ACC112 (cell line): ENCODE results near the gene GRHL1.

ENCODE experiments used
- H2AFZ ChIP-seq: fragments of 200-600 bp; sonication (generic); one replicate; pipeline ENCODE4 v1.6.0; 2017; ENCODE audit warnings: antibody characterized with exemption, low read length; ENCODE audit not compliant: unreplicated experiment
- H3K27ac ChIP-seq: fragments of 200-600 bp; sonication (generic); 2 replicates; pipeline ENCODE4 v1.5.1; 2014; ENCODE audit warnings: low read depth, mild to moderate bottlenecking, antibody characterized with exemption, low read length, moderate library complexity
- H3K27me3 ChIP-seq: fragments of 200-600 bp; sonication (generic); 2 replicates; pipeline ENCODE4 v1.6.1; 2014; ENCODE audit warnings: mild to moderate bottlenecking, antibody characterized with exemption, low read length, moderate library complexity, mixed read lengths; ENCODE audit not compliant: insufficient read depth
- H3K36me3 ChIP-seq: fragments of 200-600 bp; sonication (generic); 2 replicates; pipeline ENCODE4 v1.6.1; 2016; ENCODE audit warnings: mild to moderate bottlenecking, antibody characterized with exemption, low read length, moderate library complexity, mixed read lengths; ENCODE audit not compliant: insufficient read depth
- H3K4me1 ChIP-seq: fragments of 200-600 bp; sonication (generic); one replicate; pipeline ENCODE4 v1.6.1; 2016; ENCODE audit warnings: low read length, mixed read lengths; ENCODE audit not compliant: insufficient read depth, unreplicated experiment, control insufficient read depth
- H3K4me3 ChIP-seq: fragments of 200-600 bp; sonication (generic); 2 replicates; pipeline ENCODE4 v1.5.1; 2014; ENCODE audit warnings: mild to moderate bottlenecking, low read depth, low read length
- H3K79me2 ChIP-seq: fragments of 200-600 bp; sonication (generic); one replicate; pipeline ENCODE4 v1.6.0; 2016; ENCODE audit warnings: low read length; ENCODE audit not compliant: control insufficient read depth, unreplicated experiment, insufficient read depth

Gene GRHL1

DNA sequence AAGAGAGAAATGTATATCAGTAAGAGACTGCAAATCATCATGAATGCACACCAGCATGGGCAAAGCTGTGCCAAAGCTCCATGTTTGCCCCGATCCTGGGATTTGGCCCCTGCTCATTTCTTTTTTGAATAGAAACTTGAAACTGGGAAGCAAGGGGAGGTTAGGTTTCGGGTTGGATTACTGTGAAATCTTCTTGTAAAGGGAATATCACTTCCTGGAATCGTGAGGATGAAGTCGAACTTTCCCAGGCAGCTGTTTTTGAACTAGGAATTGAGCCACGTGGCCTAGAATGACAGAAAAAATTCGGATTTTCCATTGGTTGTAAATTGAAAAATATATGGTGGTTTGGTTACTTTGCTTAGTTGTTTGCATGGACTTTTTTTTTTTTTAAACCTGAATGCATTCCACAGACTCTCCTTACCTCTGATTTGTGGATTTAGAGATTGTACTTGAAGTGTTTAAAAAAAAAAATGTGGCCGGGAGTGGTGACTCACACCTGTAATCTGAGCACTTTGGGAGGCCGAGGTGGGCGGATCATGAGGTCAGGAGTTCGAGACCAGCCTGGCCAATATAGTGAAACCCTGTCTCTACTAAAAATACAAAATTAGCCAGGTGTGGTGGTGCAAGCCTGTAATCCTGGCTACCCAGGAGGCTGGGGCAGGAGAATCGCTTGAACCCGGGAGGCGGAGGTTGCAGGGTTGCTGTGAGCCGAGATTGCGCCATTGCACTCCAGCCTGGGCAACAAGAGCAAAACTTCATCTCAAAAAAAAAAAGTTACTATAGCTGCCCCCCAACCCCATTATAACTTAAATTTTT lies 32.1 kb downstream of the GRHL1 start:
- Histone ChIP-seq H3K4me3 (no peak overlapping the region), H3K27me3 (no peaks in the 10 kb centered on the region), H2AFZ (peak overlapping the region; percentile 32), H3K27ac (no peak overlapping the region), H3K79me2 (no peaks in the 10 kb centered on the region), H3K4me1 (peaks cover 50% of the 10 kb centered on the region), H3K36me3 (no peaks in the 10 kb centered on the region)

- Histone ChIP-seq H3K27me3 (no peaks in the 10 kb centered on the region), H3K79me2 (no peaks in the 10 kb centered on the region), H3K4me1 (peaks cover 50% of the 10 kb centered on the region), H3K27ac (no peak overlapping the region), H3K36me3 (no peaks in the 10 kb centered on the region), H2AFZ (peak overlapping the region; percentile 32), H3K4me3 (no peak overlapping the region)
Observed at GRCh38 chr2:9984217-9984739, 32.8 kb downstream of the GRHL1 start.

- Histone ChIP-seq H3K36me3 (no peaks in the 10 kb centered on the region), H3K27me3 (no peaks in the 10 kb centered on the region), H3K4me1 (peaks cover 45% of the 10 kb centered on the region), H3K27ac (peak overlapping the region; percentile 3; the same call in 1 of the 2 replicates), H2AFZ (no peak overlapping the region), H3K4me3 (no peak overlapping the region), H3K79me2 (no peaks in the 10 kb centered on the region)
Observed at GRCh38 chr2:9984871-9985480, 33.5 kb downstream of the GRHL1 start.

GRCh38 chr2:9985531-9986328 lies 34.2 kb downstream of the GRHL1 start:
- H3K4me1 ChIP-seq, result peaks cover 38% of the 10 kb centered on the region
- H3K4me3 ChIP-seq, result no peak overlapping the region
- no peaks in the 10 kb centered on the region for H3K27me3 ChIP-seq
- no peak overlapping the region for H2AFZ ChIP-seq
- no peaks in the 10 kb centered on the region for H3K79me2 ChIP-seq
- H3K27ac ChIP-seq, result peak overlapping the region; percentile 3; the same call in 1 of the 2 replicates
- no peaks in the 10 kb centered on the region for H3K36me3 ChIP-seq

- no peaks in the 10 kb centered on the region for H3K27me3 ChIP-seq
- H3K79me2 ChIP-seq, result no peaks in the 10 kb centered on the region
- no peak overlapping the region for H2AFZ ChIP-seq
- H3K36me3 ChIP-seq, result no peaks in the 10 kb centered on the region
- no peak overlapping the region for H3K4me3 ChIP-seq
- H3K4me1 ChIP-seq, result peaks cover 38% of the 10 kb centered on the region
- H3K27ac ChIP-seq, result no peak overlapping the region
Observed at GRCh38 chr2:9988320-9988719, 36.8 kb downstream of the GRHL1 start.

- no peak overlapping the region for H3K27ac ChIP-seq
- H3K4me3 ChIP-seq, result no peak overlapping the region
- peaks cover 31% of the 10 kb centered on the region for H3K4me1 ChIP-seq
- H3K36me3 ChIP-seq, result no peaks in the 10 kb centered on the region
- no peaks in the 10 kb centered on the region for H3K79me2 ChIP-seq
- no peaks in the 10 kb centered on the region for H3K27me3 ChIP-seq
- H2AFZ ChIP-seq, result no peak overlapping the region
Observed at GRCh38 chr2:9990736-9991135, 39.2 kb downstream of the GRHL1 start.

GRCh38 chr2:9991221-9991620 lies 39.7 kb downstream of the GRHL1 start:
- Histone ChIP-seq H3K4me1 (peaks cover 31% of the 10 kb centered on the region), H2AFZ (no peak overlapping the region), H3K27ac (no peak overlapping the region; the same call in 1 of the 2 replicates), H3K79me2 (no peaks in the 10 kb centered on the region), H3K27me3 (no peaks in the 10 kb centered on the region), H3K4me3 (no peak overlapping the region), H3K36me3 (no peaks in the 10 kb centered on the region)

DNA sequence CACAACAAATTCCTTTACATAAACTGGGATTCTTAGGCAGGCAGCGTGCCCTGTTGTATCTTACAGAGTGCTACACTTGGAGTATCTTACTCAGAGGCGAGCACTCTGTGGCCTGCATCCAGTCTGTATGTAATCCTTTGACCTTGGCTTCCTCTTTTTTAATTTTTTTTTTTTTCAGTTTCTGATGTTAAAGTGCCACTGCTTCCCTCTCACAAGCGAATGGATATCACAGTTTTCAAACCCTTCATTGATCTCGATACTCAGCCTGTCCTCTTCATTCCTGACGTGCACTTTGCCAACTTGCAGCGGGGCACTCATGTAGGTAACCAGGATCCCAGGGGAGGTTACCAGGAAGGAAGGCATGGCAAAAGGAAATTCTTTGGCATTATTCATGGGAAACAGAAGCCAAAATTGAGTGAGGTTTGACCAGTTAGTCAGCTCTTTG lies 40.4 kb downstream of the GRHL1 start:
- Histone ChIP-seq H3K27me3 (no peaks in the 10 kb centered on the region), H3K4me3 (no peak overlapping the region), H3K27ac (no peak overlapping the region; the same call in 1 of the 2 replicates), H2AFZ (no peak overlapping the region), H3K79me2 (no peaks in the 10 kb centered on the region), H3K4me1 (peaks cover 31% of the 10 kb centered on the region), H3K36me3 (no peaks in the 10 kb centered on the region)

DNA sequence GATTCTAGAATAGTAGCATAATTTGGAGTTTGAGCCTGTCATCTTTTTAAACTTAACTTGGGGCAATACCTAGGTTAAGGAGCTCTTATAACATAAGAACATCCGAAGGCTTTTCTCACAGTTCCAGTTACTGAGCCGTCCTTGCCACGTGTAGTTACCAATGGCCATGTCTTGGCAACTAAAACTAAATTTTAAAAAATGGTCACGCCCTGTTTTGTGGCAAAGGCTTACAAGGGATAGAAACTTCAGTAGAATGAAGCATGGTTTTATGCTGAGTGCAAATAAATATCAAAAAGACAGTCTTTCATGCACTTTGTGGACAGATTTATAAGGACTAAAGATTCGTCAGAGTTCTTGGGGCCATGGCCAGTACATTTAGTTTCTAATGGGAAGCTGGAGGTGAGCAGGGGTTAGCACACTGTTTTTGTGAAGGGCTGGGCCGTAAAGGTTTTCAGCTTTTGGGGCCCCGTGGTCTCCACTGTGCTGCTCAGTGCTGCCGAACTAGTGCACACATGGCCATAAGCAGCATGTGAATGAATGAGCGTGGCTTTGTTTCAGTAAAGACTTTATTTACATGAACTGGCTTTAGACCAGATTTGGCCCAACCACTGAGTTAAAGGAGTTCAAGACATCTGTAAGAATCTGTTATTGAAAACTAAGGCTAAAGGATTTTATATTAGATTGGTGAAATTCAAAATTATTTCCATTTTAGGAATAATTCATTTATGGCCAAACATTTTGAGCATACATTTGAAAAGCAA lies 41.1 kb downstream of the GRHL1 start:
- no peak overlapping the region for H2AFZ ChIP-seq
- H3K27ac ChIP-seq, result no peak overlapping the region
- no peak overlapping the region for H3K4me3 ChIP-seq
- H3K4me1 ChIP-seq, result peaks cover 31% of the 10 kb centered on the region
- H3K27me3 ChIP-seq, result no peaks in the 10 kb centered on the region
- H3K79me2 ChIP-seq, result no peaks in the 10 kb centered on the region
- H3K36me3 ChIP-seq, result no peaks in the 10 kb centered on the region
